Neural cell (in vitro differentiated cells): ENCODE measurements around the gene NXNL1. TPM values are rescaled to one million over a fixed set of nuclear protein-coding genes. Genes with fewer than 3 reads are reported as not detected.

Source experiments
- H2AFZ ChIP-seq: fragments of 200-600, 300-800 bp; sonication (generic), shearing (Covaris generic); 2 replicates; pipeline ENCODE4 v1.6.0; 2014; ENCODE audit warnings: low read depth, mild to moderate bottlenecking, antibody characterized with exemption, low read length, moderate library complexity
- H3F3A ChIP-seq: fragments of 200-600 bp; shearing (Covaris generic); 2 replicates; pipeline ENCODE4 v1.6.1; 2016; ENCODE audit warnings: mild to moderate bottlenecking, moderate library complexity, mixed read lengths, antibody characterized with exemption, low read length; ENCODE audit not compliant: insufficient read depth, poor library complexity, severe bottlenecking
- H3K27ac ChIP-seq: fragments of 200-600, 300-800 bp; sonication (generic), shearing (Covaris generic); 2 replicates; pipeline ENCODE4 v1.5.1; 2014; ENCODE audit warnings: mild to moderate bottlenecking, low read length, moderate library complexity
- H3K27me3 ChIP-seq: fragments of 300-800, 200-600 bp; sonication (generic), shearing (Covaris generic); 2 replicates; pipeline ENCODE4 v1.6.0; 2014; ENCODE audit warnings: mild to moderate bottlenecking, low read depth, low read length, moderate library complexity; ENCODE audit not compliant: insufficient read depth
- H3K36me3 ChIP-seq: fragments of 300-800, 200-600 bp; sonication (generic), shearing (Covaris generic); 2 replicates; pipeline ENCODE4 v1.5.1; 2014; ENCODE audit warnings: mild to moderate bottlenecking, antibody characterized with exemption, low read length, moderate library complexity; ENCODE audit not compliant: insufficient read depth
- H3K4me2 ChIP-seq: fragments of 300-800, 200-600 bp; sonication (generic), shearing (Covaris generic); 2 replicates; pipeline ENCODE4 v1.6.0; 2014; ENCODE audit warnings: mild to moderate bottlenecking, low read length
- H3K4me3 ChIP-seq: fragments of 300-800, 200-600 bp; sonication (generic), shearing (Covaris generic); 2 replicates; pipeline ENCODE4 v1.5.1; 2014; ENCODE audit warnings: mild to moderate bottlenecking, low read length, moderate library complexity
- H3K79me2 ChIP-seq: fragments of 200-600 bp; shearing (Covaris generic); replicated peaks from 2 replicates; pipeline ENCODE4 v1.6.0; 2014; ENCODE audit warnings: mild to moderate bottlenecking, low read length, moderate library complexity; ENCODE audit not compliant: insufficient read depth
- H3K9ac ChIP-seq: fragments of 300-800, 200-600 bp; sonication (generic), shearing (Covaris generic); 2 replicates; pipeline ENCODE4 v1.6.1; 2016; ENCODE audit warnings: mild to moderate bottlenecking, low read length, mixed read lengths
- H3K9me2 ChIP-seq: fragments of 200-600 bp; shearing (Covaris generic); 2 replicates; pipeline ENCODE4 v1.6.1; 2016; ENCODE audit warnings: mild to moderate bottlenecking, low read length, mixed read lengths; ENCODE audit not compliant: insufficient read depth
- H3K9me3 ChIP-seq: fragments of 200-600, 300-800 bp; sonication (generic), shearing (Covaris generic); 2 replicates; pipeline ENCODE4 v1.6.1; 2016; ENCODE audit warnings: mild to moderate bottlenecking, mixed run types, low read length, moderate library complexity, mixed read lengths
- H4K20me1 ChIP-seq: fragments of 200-600 bp; shearing (Covaris generic); 2 replicates; pipeline ENCODE4 v1.6.1; 2016; ENCODE audit warnings: mild to moderate bottlenecking, mixed run types; ENCODE audit not compliant: insufficient read depth
- CTCF ChIP-seq: fragments of 450-650 bp; IDR thresholded peaks from 2 replicates; pipeline ENCODE4 v1.5.1; 2014; ENCODE audit warnings: antibody characterized with exemption, mild to moderate bottlenecking, moderate library complexity; ENCODE audit not compliant: poor library complexity, severe bottlenecking
- EP300 ChIP-seq: fragments of 450-650 bp; conservative IDR thresholded peaks from 2 replicates; pipeline ENCODE4 v1.6.1; 2014; ENCODE audit warnings: antibody characterized with exemption, mild to moderate bottlenecking, moderate library complexity; ENCODE audit not compliant: poor library complexity, severe bottlenecking
- EZH2 ChIP-seq: fragments of 200-600, 300-800 bp; shearing (Covaris generic), sonication (generic); IDR thresholded peaks from 2 replicates; pipeline ENCODE4 v1.6.1; 2014; ENCODE audit warnings: antibody characterized with exemption, low read length, borderline replicate concordance, mild to moderate bottlenecking; ENCODE audit not compliant: insufficient read depth, poor library complexity, severe bottlenecking
- MXI1 ChIP-seq: fragments of 450-650 bp; conservative IDR thresholded peaks from 2 replicates; pipeline ENCODE4 v1.6.1; 2014; ENCODE audit warnings: antibody characterized with exemption, mild to moderate bottlenecking; ENCODE audit not compliant: poor library complexity, severe bottlenecking
- POLR2AphosphoS5 ChIP-seq: IDR thresholded peaks from 2 replicates; pipeline ENCODE4 v1.6.1; 2012
- RAD21 ChIP-seq: fragments of 450-650 bp; conservative IDR thresholded peaks from 2 replicates; pipeline ENCODE4 v1.6.1; 2014; ENCODE audit warnings: antibody characterized with exemption, mild to moderate bottlenecking, moderate library complexity
- SMC3 ChIP-seq: fragments of 450-650 bp; conservative IDR thresholded peaks from 2 replicates; pipeline ENCODE4 v1.6.1; 2014; ENCODE audit warnings: antibody characterized with exemption, mild to moderate bottlenecking, moderate library complexity; ENCODE audit not compliant: poor library complexity
- TAF1 ChIP-seq: IDR thresholded peaks from 2 replicates; pipeline ENCODE4 v1.6.1; 2012; ENCODE audit warnings: low read depth
- polyA plus RNA-seq: library from polyadenylated mRNA; depleted of rRNA; stranded (reverse); fragments of >200 nt; gene quantifications from 2 replicates; pipeline ENCODE4 v1.2.3, GENCODE V29; 2014
- TF ChIP-seq, protein P1 (sequence below): IDR thresholded peaks from 2 replicates; pipeline ENCODE4 v1.6.1; 2012; ENCODE audit warnings: borderline replicate concordance

Gene NXNL1
- polyA plus RNA-seq, 1 donor from 2014 or later, result not detected

DNA sequence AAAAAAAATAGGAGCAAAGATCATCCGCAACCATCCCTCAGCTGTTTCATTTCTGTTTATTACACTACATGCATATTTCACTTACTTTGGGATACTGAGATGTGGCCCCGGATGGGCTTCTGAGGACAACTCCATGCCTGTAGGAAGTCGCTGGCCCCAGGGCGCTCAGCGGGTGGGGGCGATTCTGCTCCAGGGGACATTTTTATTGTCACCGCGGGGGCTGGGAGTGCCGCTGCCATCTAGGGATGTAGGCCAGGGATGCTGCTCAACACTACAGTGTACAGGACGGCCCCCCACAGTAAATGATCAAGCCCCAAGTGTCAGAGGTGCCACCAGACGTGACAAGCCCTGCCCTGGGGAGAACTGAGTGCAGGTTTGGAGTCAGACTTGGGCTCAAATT is 48.9 kb downstream of the NXNL1 start:
- H3K4me3 ChIP-seq, result no peak overlapping the region
- no peak overlapping the region for H3K4me2 ChIP-seq
- H3K9me3 ChIP-seq, result no peaks in the 10 kb centered on the region
- H3K27me3 ChIP-seq, result no peaks in the 10 kb centered on the region
- no peak overlapping the region for H3K27ac ChIP-seq
- H3K9me2 ChIP-seq, result no peaks in the 10 kb centered on the region
- H3K36me3 ChIP-seq, result no peaks in the 10 kb centered on the region
- TF ChIP-seq, protein P1, sequence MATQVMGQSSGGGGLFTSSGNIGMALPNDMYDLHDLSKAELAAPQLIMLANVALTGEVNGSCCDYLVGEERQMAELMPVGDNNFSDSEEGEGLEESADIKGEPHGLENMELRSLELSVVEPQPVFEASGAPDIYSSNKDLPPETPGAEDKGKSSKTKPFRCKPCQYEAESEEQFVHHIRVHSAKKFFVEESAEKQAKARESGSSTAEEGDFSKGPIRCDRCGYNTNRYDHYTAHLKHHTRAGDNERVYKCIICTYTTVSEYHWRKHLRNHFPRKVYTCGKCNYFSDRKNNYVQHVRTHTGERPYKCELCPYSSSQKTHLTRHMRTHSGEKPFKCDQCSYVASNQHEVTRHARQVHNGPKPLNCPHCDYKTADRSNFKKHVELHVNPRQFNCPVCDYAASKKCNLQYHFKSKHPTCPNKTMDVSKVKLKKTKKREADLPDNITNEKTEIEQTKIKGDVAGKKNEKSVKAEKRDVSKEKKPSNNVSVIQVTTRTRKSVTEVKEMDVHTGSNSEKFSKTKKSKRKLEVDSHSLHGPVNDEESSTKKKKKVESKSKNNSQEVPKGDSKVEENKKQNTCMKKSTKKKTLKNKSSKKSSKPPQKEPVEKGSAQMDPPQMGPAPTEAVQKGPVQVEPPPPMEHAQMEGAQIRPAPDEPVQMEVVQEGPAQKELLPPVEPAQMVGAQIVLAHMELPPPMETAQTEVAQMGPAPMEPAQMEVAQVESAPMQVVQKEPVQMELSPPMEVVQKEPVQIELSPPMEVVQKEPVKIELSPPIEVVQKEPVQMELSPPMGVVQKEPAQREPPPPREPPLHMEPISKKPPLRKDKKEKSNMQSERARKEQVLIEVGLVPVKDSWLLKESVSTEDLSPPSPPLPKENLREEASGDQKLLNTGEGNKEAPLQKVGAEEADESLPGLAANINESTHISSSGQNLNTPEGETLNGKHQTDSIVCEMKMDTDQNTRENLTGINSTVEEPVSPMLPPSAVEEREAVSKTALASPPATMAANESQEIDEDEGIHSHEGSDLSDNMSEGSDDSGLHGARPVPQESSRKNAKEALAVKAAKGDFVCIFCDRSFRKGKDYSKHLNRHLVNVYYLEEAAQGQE, result no peak
- TF ChIP-seq EZH2 (no peak), RAD21 (no peak), EP300 (no peak), MXI1 (no peak), SMC3 (no peak), POLR2AphosphoS5 (no peak), CTCF (no peak), TAF1 (no peak)
- no peaks in the 10 kb centered on the region for H4K20me1 ChIP-seq
- H3F3A ChIP-seq, result no peaks in the 10 kb centered on the region
- H2AFZ ChIP-seq, result no peak overlapping the region
- H3K9ac ChIP-seq, result no peak overlapping the region
- H3K79me2 ChIP-seq, result no peaks in the 10 kb centered on the region

GRCh38 chr19:17409990-17410389 is 50.7 kb downstream of the NXNL1 start:
- Histone ChIP-seq H3K9me2 (no peaks in the 10 kb centered on the region), H3K4me2 (no peak overlapping the region), H3K4me3 (no peak overlapping the region), H2AFZ (no peak overlapping the region), H3K79me2 (no peaks in the 10 kb centered on the region), H3K9me3 (no peaks in the 10 kb centered on the region), H3K36me3 (no peaks in the 10 kb centered on the region), H3K27ac (no peak overlapping the region), H3K9ac (no peak overlapping the region), H3F3A (no peaks in the 10 kb centered on the region), H3K27me3 (no peaks in the 10 kb centered on the region), H4K20me1 (no peaks in the 10 kb centered on the region)
- no peak for TF ChIP-seq EP300
- no peak for TF ChIP-seq CTCF
- no peak for TF ChIP-seq POLR2AphosphoS5
- TF ChIP-seq, protein P1, result no peak
- TF ChIP-seq MXI1, result no peak
- no peak for TF ChIP-seq RAD21
- no peak for TF ChIP-seq TAF1
- no peak for TF ChIP-seq EZH2
- TF ChIP-seq SMC3, result no peak
